ENCODE results near the gene GNPDA2. TPM values are rescaled to one million over a fixed set of nuclear protein-coding genes. Genes with fewer than 3 reads are reported as not detected.
A peak's percentile ranks its signal among the peaks of the same experiment; 100 is the strongest.

The GNPDA2 gene
- polyA plus RNA-seq, 3 donors = 2.4 to 5.7 (median 3.6) TPM

DNA sequence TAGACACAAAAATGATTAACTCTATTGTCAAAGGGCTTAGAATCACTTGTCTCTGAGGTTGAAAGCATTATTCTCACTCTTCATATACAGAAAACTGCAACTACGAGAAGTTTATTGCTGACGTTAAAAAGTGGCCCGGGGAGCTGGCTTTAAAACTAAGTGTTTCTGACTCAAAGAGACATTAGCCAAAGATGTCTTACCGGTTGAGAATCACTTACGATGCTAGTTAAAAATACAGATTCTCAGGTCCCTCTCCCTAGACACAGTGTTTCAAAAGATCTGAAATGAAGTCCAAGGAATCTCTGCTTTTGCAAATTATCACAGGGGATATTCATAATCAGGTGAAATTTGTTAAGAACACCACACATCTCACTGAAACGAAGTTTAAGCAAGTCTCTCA is 1.2 kb downstream of the GNPDA2 start:
- Histone ChIP-seq H3K79me2 (ENCODE audit: insufficient read depth, low read length) (no peaks in the 10 kb centered on the region), H3K27ac (ENCODE audit: low read depth in 1 of 2, low read length in 2 of 2) (no peak overlapping the region), H2AFZ (ENCODE audit: insufficient read depth, low read depth, low read length, poor library complexity, severe bottlenecking) (peak overlapping the region; percentile 97), H3K9me3 (replicated peaks in 1 of 2; ENCODE audit: control insufficient read depth in 1 of 2, insufficient read depth in 1 of 2, low read length in 2 of 2) (no peaks in the 10 kb centered on the region), H3K4me3 (replicated peaks in 1 of 3; ENCODE audit: low read depth in 2 of 3, low read length in 3 of 3) (peak overlapping the region in 1 of 3 experiments; percentile 83), H3K9ac (ENCODE audit: insufficient read depth, low read length, poor library complexity, severe bottlenecking) (no peak overlapping the region), H3K27me3 (ENCODE audit: control insufficient read depth in 2 of 2, insufficient read depth in 2 of 2, low read length in 2 of 2) (peaks cover 0 to 11% of the 10 kb centered on the region in 2 donors), H3K36me3 (replicated peaks in 1 of 2; ENCODE audit: control insufficient read depth in 1 of 2, insufficient read depth in 2 of 2, low read length in 2 of 2) (no peaks in the 10 kb centered on the region), H3K4me2 (replicated peaks; ENCODE audit: extremely low read depth, low read length, poor library complexity, severe bottlenecking) (peak overlapping the region; percentile 81), H3K4me1 (ENCODE audit: control insufficient read depth in 1 of 2, insufficient read depth in 2 of 2, low read length in 2 of 2) (peaks cover 16 to 20% of the 10 kb centered on the region in 2 donors), H4K20me1 (ENCODE audit: insufficient read depth, low read length) (no peaks in the 10 kb centered on the region)
- H3K36me3 Mint-ChIP-seq = peaks cover 2 to 5% of the 10 kb centered on the region in 2 donors
- peaks cover 22% of the 10 kb centered on the region for H3K4me1 Mint-ChIP-seq
- peak overlapping the region; percentile 98 to 99 for H3K4me3 Mint-ChIP-seq
- intact Hi-C loops (cut with micrococcal nuclease) = no loop called here
- WGBS (ENCODE audit: insufficient coverage) = 82% methylated on average over 4 of the region's 6 CpGs
- peaks cover 0 to 2% (median 0%) of the 10 kb centered on the region in 7 donors for H3K9me3 Mint-ChIP-seq
- TF ChIP-seq, protein P1, sequence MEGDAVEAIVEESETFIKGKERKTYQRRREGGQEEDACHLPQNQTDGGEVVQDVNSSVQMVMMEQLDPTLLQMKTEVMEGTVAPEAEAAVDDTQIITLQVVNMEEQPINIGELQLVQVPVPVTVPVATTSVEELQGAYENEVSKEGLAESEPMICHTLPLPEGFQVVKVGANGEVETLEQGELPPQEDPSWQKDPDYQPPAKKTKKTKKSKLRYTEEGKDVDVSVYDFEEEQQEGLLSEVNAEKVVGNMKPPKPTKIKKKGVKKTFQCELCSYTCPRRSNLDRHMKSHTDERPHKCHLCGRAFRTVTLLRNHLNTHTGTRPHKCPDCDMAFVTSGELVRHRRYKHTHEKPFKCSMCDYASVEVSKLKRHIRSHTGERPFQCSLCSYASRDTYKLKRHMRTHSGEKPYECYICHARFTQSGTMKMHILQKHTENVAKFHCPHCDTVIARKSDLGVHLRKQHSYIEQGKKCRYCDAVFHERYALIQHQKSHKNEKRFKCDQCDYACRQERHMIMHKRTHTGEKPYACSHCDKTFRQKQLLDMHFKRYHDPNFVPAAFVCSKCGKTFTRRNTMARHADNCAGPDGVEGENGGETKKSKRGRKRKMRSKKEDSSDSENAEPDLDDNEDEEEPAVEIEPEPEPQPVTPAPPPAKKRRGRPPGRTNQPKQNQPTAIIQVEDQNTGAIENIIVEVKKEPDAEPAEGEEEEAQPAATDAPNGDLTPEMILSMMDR (IDR thresholded peaks at IDR 0.05) = no peak
- no peak for DNase-seq
- H3K27me3 Mint-ChIP-seq (ENCODE audit: low read depth in 3 of 3) = peaks cover 3 to 12% (median 7%) of the 10 kb centered on the region in 3 donors
- no peak overlapping the region for H3K27ac Mint-ChIP-seq

DNA sequence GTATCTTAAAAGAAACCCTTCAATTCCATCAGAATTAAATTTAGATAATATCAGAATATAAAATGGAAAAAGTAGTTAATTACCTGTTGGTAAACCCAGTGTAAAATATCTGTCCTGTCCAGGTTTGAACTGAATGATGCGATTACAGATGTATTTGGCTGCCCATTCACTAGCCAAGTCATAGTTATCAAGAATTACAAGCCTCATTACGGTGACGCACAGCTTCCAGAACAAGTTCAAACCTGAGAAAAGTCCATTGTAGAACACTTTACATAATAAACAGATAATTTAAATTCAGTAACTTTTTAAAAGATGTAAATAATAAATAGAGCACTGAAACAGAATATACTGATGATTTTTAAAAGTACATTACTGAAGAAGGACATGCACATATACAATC is 4.4 kb downstream of the GNPDA2 start:
- Mint-ChIP-seq H3K4me1 (peaks cover 18% of the 10 kb centered on the region), H3K4me3 (no peak overlapping the region), H3K36me3 (peaks cover 2 to 5% of the 10 kb centered on the region in 2 donors), H3K27ac (no peak overlapping the region), H3K9me3 (peaks cover 0 to 2% (median 0%) of the 10 kb centered on the region in 7 donors), H3K27me3 (ENCODE audit: low read depth in 3 of 3) (peaks cover 0 to 9% (median 7%) of the 10 kb centered on the region in 3 donors)
- no peak overlapping the region for H3K9ac ChIP-seq (ENCODE audit: insufficient read depth, low read length, poor library complexity, severe bottlenecking)
- H3K36me3 ChIP-seq (replicated peaks in 1 of 2; ENCODE audit: control insufficient read depth in 1 of 2, insufficient read depth in 2 of 2, low read length in 2 of 2) = no peaks in the 10 kb centered on the region
- no peak overlapping the region for H3K27ac ChIP-seq (ENCODE audit: low read depth in 1 of 2, low read length in 2 of 2)
- TF ChIP-seq, protein P1 (IDR thresholded peaks at IDR 0.05) = no peak
- 100% methylated on average over 1 of the region's 3 CpGs for WGBS (ENCODE audit: insufficient coverage)
- H3K27me3 ChIP-seq (ENCODE audit: control insufficient read depth in 2 of 2, insufficient read depth in 2 of 2, low read length in 2 of 2) = peaks cover 0 to 6% of the 10 kb centered on the region in 2 donors
- H4K20me1 ChIP-seq (ENCODE audit: insufficient read depth, low read length) = no peaks in the 10 kb centered on the region
- H2AFZ ChIP-seq (ENCODE audit: insufficient read depth, low read depth, low read length, poor library complexity, severe bottlenecking) = no peak overlapping the region
- no peaks in the 10 kb centered on the region for H3K79me2 ChIP-seq (ENCODE audit: insufficient read depth, low read length)
- H3K4me2 ChIP-seq (replicated peaks; ENCODE audit: extremely low read depth, low read length, poor library complexity, severe bottlenecking) = no peak overlapping the region
- no peak for DNase-seq
- no peak overlapping the region for H3K4me3 ChIP-seq (replicated peaks in 1 of 3; ENCODE audit: low read depth in 2 of 3, low read length in 3 of 3)
- H3K4me1 ChIP-seq (ENCODE audit: control insufficient read depth in 1 of 2, insufficient read depth in 2 of 2, low read length in 2 of 2) = peaks cover 13 to 16% of the 10 kb centered on the region in 2 donors
- H3K9me3 ChIP-seq (replicated peaks in 1 of 2; ENCODE audit: control insufficient read depth in 1 of 2, insufficient read depth in 1 of 2, low read length in 2 of 2) = no peaks in the 10 kb centered on the region
- intact Hi-C loops (cut with micrococcal nuclease) = no loop called here
